HG02973 (cell line): Measurements from ENCODE around the gene P2RY11.
A peak's percentile ranks its signal among the peaks of the same experiment; 100 is the strongest.

ENCODE experiments used
- ATAC-seq: cut with Tn5 transposase; IDR thresholded peaks from one replicate; pipeline ENCODE4 v1.9.1; 2021; ENCODE audit warnings: moderate library complexity; ENCODE audit not compliant: unreplicated experiment

The P2RY11 gene, protein sequence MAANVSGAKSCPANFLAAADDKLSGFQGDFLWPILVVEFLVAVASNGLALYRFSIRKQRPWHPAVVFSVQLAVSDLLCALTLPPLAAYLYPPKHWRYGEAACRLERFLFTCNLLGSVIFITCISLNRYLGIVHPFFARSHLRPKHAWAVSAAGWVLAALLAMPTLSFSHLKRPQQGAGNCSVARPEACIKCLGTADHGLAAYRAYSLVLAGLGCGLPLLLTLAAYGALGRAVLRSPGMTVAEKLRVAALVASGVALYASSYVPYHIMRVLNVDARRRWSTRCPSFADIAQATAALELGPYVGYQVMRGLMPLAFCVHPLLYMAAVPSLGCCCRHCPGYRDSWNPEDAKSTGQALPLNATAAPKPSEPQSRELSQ

DNA sequence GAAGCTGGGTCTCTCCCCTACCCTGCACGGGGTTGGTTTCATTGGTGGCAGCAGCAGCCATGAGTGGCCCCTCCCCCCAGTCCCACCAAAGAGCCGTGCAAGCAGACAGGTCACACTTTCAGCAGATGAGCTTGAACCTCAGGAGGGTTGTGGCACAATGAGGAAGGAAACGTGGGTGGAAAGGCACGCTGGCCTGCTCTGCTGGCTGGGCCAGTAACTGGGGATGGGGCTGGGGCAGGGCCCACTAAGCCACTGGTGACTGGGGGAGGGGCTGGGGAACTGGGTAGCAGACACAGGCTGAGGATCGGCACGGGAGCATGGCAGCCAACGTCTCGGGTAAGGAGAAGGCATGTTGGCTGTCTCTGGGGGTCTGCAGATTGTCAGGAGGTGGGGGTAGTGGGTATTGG, at the start of gene P2RY11:
Gene P2RY11, plus strand, starts transcription at position 289 of the 407 bp plus-strand sequence. Its CDS starts 29 bp downstream, at position 318.
- no peak for ATAC-seq

DNA sequence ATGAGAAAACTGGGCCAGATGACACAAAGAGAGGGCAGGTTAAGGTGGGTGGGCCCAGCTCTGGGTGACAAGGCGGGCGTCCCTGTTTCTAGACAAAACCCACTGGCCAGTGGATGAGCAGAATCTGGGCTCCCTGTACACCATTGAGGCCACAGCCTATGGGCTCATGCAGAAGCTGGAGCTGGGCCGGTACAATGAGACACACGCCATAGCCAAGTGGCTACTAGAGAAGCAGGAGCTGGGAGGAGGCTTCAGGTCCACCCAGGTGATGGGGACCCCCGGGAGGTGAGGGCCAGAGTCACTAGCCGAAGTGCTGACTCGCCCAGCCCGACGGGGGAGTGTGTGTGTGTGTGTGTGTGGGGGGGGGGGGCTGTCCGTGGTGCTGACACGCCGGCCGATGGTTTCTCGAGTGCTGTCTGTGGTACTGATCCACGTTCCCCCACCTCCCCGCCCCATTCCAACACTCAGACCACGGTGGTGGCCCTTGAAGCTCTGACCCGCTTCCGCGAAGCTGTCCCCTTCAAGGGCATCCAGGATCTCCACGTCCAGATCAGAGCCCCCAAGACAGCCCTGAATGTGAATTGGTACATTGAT, 49.7 kb upstream of the P2RY11 start:
- no peak for ATAC-seq

DNA sequence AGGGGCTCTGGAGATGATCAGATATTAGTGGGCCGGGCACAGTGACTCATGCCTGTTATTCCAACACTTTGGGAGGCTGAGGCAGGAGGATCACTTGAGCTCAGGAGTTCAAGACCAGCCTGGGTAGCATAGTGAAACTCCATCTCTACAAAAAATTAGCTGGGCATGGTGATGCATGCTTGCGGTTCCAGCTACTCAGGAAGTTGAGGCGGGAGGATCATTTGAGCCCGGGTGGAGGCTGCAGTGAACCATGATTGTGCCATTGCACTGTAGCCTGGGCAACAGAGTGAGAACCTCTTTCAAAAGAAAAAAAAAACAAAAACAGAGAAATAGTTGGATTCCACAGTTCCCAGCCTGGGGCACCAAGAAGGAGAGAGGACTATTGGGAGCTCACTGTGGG, 43.3 kb upstream of the P2RY11 start:
- ATAC-seq, result no peak

DNA sequence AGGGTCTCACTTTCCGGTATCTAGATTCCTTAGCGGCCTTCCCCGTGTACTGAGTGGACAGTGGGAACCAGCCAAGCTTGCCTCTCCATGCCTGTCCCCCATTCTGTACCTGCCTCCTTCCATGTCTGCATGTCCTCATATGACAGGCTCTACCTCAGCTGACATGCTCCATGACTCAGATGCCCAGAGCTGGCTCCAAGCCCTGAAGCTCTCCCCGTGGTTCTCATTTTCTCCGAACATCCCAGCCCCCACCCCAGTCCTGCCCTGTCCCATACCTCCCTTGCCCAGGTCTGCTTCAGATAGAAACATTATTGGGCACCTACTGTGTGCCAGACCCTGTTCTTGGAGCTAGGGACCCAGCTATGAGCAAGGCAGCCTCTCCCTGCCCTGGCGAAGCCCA, 42.4 kb upstream of the P2RY11 start:
- ATAC-seq, result no peak

DNA sequence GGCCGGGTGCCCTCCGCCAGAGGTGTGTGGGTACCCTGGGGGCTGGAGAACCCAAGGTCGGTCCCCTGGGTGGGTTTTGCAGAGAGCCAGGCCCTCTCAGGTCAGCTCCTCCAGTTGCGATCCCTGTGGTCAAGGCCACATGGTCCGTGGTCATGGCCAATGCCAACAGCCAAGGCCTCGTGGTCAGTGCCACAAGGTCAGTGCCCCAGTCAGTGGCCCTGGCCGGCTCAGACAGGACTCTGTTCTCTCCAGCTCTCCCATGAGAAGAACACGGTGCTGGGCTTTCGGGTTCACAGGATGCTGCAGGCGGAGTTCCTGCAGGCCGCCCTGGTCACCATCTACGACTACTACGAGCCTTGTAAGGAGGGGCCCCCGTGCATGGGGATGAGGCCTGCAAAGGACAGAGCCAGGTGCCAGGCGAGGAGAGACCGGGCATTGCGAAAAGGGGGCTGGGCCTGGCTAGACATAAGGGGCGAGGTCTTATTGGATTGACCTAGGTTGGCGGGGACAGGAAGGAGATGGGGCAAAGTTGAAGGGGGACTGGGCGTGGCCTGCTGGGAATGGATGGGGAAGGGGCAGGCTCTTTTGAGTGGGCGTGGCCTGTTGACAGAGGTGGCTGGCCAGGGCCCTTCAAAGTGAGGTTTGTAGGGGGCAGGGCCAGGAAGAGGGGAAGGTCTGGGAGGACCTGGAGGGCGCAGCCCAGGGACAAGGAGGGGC, 40.6 kb upstream of the P2RY11 start:
- ATAC-seq, result no peak

DNA sequence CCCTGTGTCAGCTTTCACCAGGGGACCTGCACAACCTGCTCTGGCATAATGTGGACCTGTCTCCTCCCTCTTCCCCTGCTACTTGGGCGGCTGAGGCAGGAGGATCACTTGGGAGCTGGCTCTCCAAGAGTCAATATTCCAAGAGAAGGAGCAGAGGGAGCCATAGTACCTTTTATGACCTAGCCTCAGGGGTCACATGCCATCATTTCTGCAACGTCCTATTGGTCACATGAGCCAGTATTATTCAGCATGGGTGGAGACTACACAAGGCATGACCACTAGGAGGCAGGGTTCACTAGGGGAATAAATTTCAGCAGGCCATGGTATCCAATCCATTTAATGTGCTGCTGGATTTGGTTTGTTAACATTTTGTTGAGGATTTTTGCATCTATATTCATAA, 37.3 kb upstream of the P2RY11 start:
- no peak for ATAC-seq

DNA sequence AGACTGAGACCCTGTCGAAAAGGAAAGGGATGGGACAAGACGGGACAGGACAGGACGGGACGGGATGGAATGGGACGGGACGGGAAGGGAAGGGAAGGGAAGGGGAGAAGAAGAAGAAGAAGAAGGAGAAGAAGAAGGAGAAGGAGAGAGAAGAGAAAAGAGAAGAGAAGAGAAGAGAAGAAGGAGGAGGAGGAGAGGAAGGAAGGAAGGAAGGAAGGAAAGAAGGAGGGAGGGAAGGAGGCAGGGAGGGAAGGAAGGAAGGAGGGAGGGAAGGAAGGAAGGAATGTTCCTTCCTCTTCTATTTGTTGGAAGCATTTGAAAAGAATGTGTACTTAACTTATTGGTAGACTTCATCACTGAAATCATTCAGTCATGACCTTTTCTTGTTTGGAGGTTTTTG, 35.0 kb upstream of the P2RY11 start:
- no peak for ATAC-seq

DNA sequence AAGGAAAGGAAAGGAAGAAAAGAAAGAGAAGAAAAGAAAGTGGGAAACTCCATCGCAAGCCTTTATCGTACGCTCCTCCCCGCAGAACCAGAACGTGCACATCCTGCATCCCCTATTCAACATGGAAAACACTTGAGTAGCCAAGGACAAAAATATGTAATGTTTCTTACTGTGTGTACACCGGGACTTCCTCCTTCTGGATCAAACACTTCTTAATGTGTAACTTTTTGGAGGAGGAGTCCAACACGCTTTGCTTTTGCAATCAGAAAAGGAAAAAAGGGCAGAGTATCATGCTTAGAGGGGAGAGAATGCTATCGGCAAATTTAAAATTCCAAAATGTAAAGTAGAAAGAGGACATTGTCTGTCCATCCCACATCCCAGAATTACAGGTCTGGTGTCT, 33.2 kb upstream of the P2RY11 start:
- ATAC-seq, result no peak

DNA sequence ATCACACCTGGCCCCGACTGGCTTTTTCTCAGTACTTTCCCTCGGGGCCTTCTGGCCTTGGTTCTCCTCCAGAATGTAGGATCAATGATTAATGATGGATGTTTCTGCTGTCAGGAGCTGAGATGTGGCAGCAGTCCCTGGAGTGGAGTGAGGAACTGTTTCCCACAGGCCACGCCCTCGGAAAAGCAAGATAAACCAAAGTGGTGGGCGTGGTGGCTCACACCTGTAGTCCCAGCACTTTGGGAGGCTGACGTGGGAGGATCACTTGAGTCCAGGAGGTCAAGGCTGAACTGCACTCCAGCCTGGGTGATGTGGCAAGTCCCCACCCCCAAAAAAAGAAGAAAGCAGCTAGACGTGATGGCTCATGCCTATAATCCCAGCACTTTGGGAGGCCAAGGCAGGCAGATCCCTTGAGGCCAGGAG, 32.5 kb upstream of the P2RY11 start:
- ATAC-seq, result no peak

DNA sequence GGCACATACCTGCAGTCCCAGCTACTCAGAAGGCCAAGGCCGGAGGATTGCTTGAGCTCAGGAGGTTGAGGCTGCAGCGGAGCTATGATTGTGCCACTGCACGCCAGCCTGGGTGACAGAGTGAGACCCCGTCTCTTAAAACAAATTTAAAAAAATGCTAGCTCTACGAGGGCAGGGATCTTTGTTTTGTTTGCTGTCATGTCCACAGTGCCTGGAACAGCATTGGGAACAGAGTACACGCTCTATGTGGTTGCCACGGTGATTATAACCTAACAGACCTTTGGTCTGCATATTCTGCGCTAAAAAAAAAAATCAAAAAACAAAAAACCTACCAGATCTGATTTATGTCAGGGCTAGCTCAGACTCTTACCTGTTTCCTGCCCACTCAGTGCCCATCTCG, 27.6 kb upstream of the P2RY11 start:
- no peak for ATAC-seq

DNA sequence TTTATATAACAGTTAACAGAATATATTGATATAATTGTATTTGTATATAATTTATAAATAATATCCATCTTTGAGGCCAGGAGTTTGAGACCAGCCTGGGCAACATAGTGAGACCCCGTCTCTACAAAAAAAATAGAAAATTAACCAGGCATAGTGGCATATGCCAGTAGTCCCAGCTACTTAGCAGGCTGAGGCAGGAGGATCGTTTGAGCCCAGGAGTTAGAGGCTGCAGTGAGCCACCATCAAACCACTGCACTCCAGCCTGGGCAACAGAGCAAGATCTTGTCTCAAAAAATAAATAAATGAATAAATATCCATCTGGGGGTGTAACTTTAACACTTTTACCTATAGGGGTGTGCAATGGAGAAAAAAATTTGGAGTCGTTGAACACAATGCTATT, 26.7 kb upstream of the P2RY11 start:
- ATAC-seq, result no peak

DNA sequence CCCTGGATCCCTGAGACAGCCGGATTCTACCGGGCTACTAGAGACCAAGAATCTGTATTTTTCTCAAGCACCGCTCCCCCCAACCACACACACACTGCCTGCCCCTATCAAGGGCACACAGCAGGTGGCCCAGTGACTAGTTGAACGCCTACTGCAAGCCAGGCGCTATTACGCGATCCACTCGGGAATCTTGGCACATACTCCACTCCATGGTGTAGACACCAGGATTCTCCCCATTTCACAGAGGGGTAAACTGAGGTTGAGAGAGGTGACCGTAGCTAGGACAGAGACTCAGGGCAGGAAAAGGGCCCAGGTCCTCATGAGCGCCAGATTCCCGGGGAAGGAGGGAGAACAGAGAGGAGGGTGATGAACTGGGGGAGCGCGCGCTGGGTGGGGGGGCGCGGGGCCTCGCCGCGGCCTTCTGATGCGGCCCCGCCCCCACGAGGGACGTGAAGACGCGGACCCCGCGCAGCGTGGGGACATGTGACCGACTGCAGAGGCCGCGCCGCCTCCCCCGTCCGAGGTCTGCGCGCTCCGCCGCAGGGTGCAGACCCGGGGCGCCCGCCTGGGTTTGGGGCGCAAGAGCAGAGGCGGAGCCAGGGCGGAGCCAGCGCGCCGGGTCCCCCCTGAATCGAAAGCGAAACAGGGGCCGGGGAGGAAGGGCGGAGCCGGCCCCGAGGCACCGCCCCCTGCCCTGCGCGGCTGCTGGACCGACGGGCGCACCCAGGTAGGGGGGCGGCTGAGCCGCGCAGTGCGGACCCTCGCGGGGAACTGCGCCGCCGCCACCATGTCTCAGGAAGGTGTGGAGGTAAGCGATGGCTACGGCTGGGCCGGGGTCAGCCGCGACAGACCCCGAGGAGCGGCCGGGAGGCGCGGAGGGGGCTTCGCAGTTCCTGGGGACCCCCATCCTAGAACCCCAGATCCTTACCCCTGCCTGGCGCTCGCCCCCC, 25.6 kb upstream of the P2RY11 start, which contains the start of gene SHFL:
Gene SHFL, plus strand, starts transcription at position 677 of the 950 bp plus-strand sequence. Its CDS starts 111 bp downstream, at position 788.
- peak; percentile 70 for ATAC-seq

DNA sequence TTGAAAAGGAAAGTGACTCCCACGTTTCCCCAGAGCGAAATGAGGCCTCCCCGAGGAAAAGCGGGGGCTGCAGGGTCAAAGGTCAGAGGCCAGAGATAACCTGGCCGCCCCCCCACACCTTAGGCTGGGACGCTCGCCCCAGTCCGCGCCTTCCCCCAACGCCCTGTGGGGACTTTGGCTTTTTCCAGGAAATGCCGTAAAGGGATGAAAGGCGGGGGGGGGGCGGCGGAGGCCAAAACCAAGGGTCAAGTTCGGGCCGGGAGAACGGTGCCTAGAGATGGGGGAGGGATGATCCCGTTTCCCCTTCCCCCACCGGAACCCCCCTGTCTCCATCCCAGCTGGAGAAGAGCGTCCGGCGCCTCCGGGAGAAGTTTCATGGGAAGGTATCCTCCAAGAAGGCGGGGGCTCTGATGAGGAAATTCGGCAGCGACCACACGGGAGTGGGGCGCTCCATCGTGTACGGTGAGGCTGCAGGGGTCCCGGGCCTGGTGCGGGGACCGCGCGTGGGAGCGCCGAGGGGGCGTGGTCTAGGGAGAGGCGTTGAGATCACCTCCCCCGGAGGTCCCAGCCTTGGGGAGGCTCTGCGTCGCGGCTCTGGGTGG, 24.8 kb upstream of the P2RY11 start:
- ATAC-seq, result no peak

DNA sequence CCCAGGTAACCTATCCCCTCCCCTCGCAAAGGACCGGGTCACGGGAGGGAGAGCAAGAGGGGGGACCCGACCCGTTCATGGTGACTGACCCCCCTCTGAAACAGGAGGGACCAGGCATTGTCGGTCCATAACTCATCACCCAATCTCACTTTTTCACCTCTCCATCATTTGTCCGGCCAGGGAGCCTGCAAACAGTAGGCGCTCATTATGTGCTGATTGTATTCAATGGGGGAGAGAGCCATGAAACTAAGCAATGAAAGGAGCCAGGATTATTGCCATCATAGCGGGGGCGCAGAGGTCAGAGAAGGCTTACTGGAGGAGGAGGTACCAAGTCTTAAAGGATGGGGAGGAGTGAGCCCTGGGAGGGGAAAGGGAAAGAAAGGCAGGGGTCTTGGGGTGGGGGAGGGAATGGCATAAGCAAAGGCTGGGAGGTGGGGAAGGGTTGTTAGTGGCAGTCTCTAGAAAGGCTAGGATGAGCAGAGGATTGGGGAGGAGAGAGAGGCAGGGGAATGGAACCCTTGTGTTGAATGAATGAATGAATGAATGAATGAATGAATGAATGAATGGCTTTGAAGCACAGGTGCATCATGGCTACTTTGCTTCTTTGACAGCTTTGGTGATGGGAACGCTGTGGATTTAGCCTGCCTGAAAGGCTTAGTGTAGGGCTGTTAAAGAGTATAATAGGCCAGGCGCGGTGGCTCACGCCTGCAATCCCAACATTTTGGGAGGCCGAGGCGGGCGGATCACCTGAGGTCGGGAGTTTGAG, 24.0 kb upstream of the P2RY11 start:
- ATAC-seq, result no peak

DNA sequence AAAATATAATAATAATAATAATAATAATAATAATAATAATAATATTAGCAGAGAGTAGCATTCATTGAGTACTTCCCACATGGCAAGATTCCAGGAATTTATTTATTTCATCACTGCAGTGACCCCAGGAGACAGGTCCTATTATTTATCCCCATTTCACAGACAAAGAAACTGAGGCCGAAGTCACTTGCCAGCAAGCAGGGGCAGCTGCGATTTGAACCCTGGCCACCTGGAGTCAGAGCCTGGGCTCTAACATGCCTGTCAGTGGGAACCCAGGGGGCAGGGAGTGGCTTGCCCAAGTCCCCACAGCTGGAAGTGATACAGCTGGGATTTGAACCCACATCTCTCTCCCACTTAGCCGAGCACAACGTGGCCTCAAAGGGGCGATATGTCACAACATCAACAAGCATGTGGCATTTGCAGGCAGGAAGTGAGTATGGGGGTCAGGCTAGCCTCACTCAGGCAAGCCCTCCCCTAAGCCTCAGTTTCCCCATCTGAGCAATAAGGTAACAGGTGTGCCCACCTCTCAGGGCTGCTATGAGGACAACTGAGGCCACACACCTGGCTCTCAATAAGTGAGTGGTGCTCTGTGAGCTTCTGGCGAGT, 22.4 kb upstream of the P2RY11 start:
- no peak for ATAC-seq

DNA sequence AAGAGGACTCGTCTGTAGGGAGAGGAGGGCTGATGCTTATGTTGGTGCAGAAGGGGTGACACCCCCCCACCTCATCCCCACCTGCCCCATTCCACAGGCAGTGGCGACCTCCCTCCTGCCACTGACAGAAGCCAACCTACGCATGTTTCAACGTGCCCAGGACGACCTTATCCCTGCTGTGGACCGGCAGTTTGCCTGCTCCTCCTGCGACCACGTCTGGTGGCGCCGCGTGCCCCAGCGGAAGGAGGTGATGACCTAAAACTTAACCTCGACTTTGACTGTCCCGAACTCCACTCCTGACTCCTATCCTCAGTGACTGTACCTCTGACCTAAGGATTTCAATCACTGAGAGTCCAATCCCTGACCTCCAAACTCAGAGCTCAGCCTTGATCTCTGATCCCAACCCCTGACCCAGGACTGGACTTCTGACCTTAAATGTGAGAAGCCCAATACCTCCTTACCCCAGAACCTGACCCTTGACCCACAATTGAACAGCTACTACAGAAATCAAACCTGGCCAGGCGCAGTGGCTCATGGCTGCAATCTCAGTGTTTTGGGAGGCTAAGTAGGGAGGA, 21.6 kb upstream of the P2RY11 start:
- ATAC-seq, result no peak

DNA sequence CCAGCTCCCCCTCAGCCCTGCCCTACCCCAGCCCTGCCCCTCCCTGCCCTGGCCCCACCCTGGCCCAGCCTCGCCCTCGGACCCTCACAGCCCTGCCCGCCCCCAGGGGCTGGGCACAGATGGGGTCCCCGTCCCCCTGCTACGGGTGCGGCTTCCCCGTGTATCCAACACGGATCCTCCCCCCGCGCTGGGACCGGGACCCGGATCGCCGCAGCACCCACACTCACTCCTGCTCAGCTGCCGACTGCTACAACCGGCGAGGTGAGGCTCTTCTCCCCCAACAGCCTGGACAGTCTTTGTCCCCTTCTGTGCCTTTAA, 20.2 kb upstream of the P2RY11 start:
- no peak for ATAC-seq

DNA sequence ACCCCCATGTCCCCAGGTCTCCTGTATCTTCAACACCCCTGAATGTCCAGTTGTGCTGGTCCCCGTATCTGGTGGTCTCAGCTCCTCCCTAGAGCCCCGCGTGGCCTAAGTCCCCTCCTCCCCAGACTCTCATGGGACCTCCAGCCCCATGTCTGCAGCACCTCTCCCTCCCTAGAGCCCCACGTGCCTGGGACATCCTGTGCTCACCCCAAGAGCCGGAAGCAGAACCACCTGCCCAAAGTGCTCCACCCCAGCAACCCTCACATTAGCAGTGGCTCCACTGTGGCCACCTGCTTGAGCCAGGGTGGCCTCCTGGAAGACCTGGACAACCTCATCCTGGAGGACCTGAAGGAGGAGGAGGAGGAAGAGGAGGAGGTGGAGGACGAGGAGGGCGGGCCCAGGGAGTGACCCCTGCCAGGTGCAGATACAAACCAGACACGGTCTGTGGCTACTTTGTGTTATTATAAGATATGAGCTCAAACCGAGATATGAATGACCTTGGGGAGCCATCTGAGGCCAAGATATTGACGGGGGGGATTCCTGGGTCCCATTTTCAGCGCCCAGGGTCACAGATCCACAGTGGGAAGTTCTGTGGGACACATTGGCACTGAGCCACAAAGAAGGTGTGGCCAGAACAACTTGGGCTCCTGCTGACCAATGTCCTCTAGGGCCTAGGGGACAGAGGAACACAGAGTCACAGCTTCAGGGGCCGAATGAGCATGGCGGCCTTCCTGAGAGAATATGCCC, 19.4 kb upstream of the P2RY11 start:
- no peak for ATAC-seq
